ENCODE results near the gene TNFSF9.
"Not testable (repeated sequence)": the region's sequence is repeated elsewhere in the genome, so short reads cannot be mapped to it uniquely, and the experiment has no call there.

TNFSF9 gene

GRCh38 chr19:6580313-6580712 is 49.5 kb downstream of the TNFSF9 start:
- no peak overlapping the region for H3K4me2 ChIP-seq (ENCODE audit: low read depth, low read length, poor library complexity, severe bottlenecking)
- no peaks in the 10 kb centered on the region for H3K27me3 ChIP-seq (ENCODE audit: low read length)
- H3F3A ChIP-seq (ENCODE audit: insufficient read depth), result peaks cover 10% of the 10 kb centered on the region
- H3K9ac ChIP-seq (ENCODE audit: low read length), result no peak overlapping the region
- no peak overlapping the region for H2AFZ ChIP-seq (ENCODE audit: low read depth, low read length, severe bottlenecking)
- H3K79me2 ChIP-seq (ENCODE audit: insufficient read depth, low read length), result no peaks in the 10 kb centered on the region
- no peaks in the 10 kb centered on the region for H3K9me2 ChIP-seq (replicated peaks; ENCODE audit: insufficient read depth, low read length)
- H4K20me1 ChIP-seq (ENCODE audit: low read depth, low read length), result no peaks in the 10 kb centered on the region
- TF ChIP-seq CTCF (IDR thresholded peaks at IDR 0.05; ENCODE audit: insufficient read depth, low read length, poor library complexity, severe bottlenecking) (no peak), EZH2phosphoT487 (conservative IDR thresholded peaks at IDR 0.05; ENCODE audit: low read length) (no peak)
- H3K9me3 ChIP-seq (ENCODE audit: insufficient read depth, low read length), result no peaks in the 10 kb centered on the region
- no peak overlapping the region for H3K4me3 ChIP-seq (ENCODE audit: insufficient read depth, low read length, poor library complexity, severe bottlenecking)
- H3K27ac ChIP-seq (ENCODE audit: low read depth, low read length), result no peak overlapping the region
- H3K36me3 ChIP-seq (ENCODE audit: low read length), result no peaks in the 10 kb centered on the region

GRCh38 chr19:6582515-6583484 is 52.0 kb downstream of the TNFSF9 start:
- H3K36me3 ChIP-seq (ENCODE audit: low read length); H3K79me2 ChIP-seq (ENCODE audit: insufficient read depth, low read length); H3K9me3 ChIP-seq (ENCODE audit: insufficient read depth, low read length); H2AFZ ChIP-seq (ENCODE audit: low read depth, low read length, severe bottlenecking); H3K9ac ChIP-seq (ENCODE audit: low read length); H3F3A ChIP-seq (ENCODE audit: insufficient read depth); H4K20me1 ChIP-seq (ENCODE audit: low read depth, low read length); H3K27ac ChIP-seq (ENCODE audit: low read depth, low read length); H3K9me2 ChIP-seq (replicated peaks; ENCODE audit: insufficient read depth, low read length); H3K4me2 ChIP-seq (ENCODE audit: low read depth, low read length, poor library complexity, severe bottlenecking); H3K27me3 ChIP-seq (ENCODE audit: low read length); H3K4me3 ChIP-seq (ENCODE audit: insufficient read depth, low read length, poor library complexity, severe bottlenecking): not testable (repeated sequence)

All from SU-DHL-6 (cell line).